ENCODE results near the gene FIG4.
A peak's percentile ranks its signal among the peaks of the same experiment; 100 is the strongest.
"Not testable (repeated sequence)": the region's sequence is repeated elsewhere in the genome, so short reads cannot be mapped to it uniquely, and the experiment has no call there.

The FIG4 gene

GRCh38 chr6:109702791-109703190 is 11.7 kb downstream of the FIG4 start:
- DNase-seq (ENCODE audit: low spot score) = no peak

- DNase-seq (ENCODE audit: low spot score) = peak; percentile 78
These were observed 14.2 kb downstream of the FIG4 start for GRCh38 chr6:109705258-109705657.

GRCh38 chr6:109706513-109706912 is 15.4 kb downstream of the FIG4 start:
- DNase-seq (ENCODE audit: low spot score) = no peak

- not testable (repeated sequence) for DNase-seq (ENCODE audit: low spot score)
These were observed 17.0 kb downstream of the FIG4 start for GRCh38 chr6:109708099-109708498.

- no peak for DNase-seq (ENCODE audit: low spot score)
These were observed 22.0 kb downstream of the FIG4 start for GRCh38 chr6:109713097-109713496.

GRCh38 chr6:109714166-109714565 is 23.1 kb downstream of the FIG4 start:
- no peak for DNase-seq (ENCODE audit: low spot score)

GRCh38 chr6:109714611-109715010 is 23.5 kb downstream of the FIG4 start:
- DNase-seq (ENCODE audit: low spot score) = no peak

- no peak for DNase-seq (ENCODE audit: low spot score)
These were observed 24.5 kb downstream of the FIG4 start for GRCh38 chr6:109715616-109716015.

- no peak for DNase-seq (ENCODE audit: low spot score)
These were observed 26.9 kb downstream of the FIG4 start for GRCh38 chr6:109717971-109718370.

- DNase-seq (ENCODE audit: low spot score) = no peak
These were observed 27.9 kb downstream of the FIG4 start for GRCh38 chr6:109718991-109719390.

GRCh38 chr6:109720311-109720710 is 29.2 kb downstream of the FIG4 start:
- DNase-seq (ENCODE audit: low spot score) = no peak

- DNase-seq (ENCODE audit: low spot score) = no peak
These were observed 30.9 kb downstream of the FIG4 start for GRCh38 chr6:109722011-109722410.

- DNase-seq (ENCODE audit: low spot score) = no peak
These were observed 31.6 kb downstream of the FIG4 start for GRCh38 chr6:109722564-109723254.

- DNase-seq (ENCODE audit: low spot score) = not testable (repeated sequence)
These were observed 34.2 kb downstream of the FIG4 start for GRCh38 chr6:109725250-109725649.

GRCh38 chr6:109736273-109737025 is 45.4 kb downstream of the FIG4 start:
- no peak for DNase-seq (ENCODE audit: low spot score)

- DNase-seq (ENCODE audit: low spot score) = no peak
These were observed 47.2 kb downstream of the FIG4 start for GRCh38 chr6:109738255-109738654.

- no peak for DNase-seq (ENCODE audit: low spot score)
These were observed 47.6 kb downstream of the FIG4 start for GRCh38 chr6:109738667-109739066.

- no peak for DNase-seq (ENCODE audit: low spot score)
These were observed 48.6 kb downstream of the FIG4 start for GRCh38 chr6:109739686-109740085.

GRCh38 chr6:109740787-109741186 is 49.7 kb downstream of the FIG4 start:
- no peak for DNase-seq (ENCODE audit: low spot score)

GRCh38 chr6:109743739-109744138 is 52.6 kb downstream of the FIG4 start:
- no peak for DNase-seq (ENCODE audit: low spot score)

GRCh38 chr6:109744779-109745178 is 53.7 kb downstream of the FIG4 start:
- not testable (repeated sequence) for DNase-seq (ENCODE audit: low spot score)

GRCh38 chr6:109747221-109747620 is 56.1 kb downstream of the FIG4 start:
- no peak for DNase-seq (ENCODE audit: low spot score)

- no peak for DNase-seq (ENCODE audit: low spot score)
These were observed 68.2 kb downstream of the FIG4 start for GRCh38 chr6:109759098-109759955.

Measured in hematopoietic multipotent progenitor cell treated with erythropoietin and hydrocortisone succinate and interleukin-3 and kit ligand, for 17 days (in vitro differentiated cells).